Measurements from ENCODE around the gene FOXL1.

Gene FOXL1

DNA sequence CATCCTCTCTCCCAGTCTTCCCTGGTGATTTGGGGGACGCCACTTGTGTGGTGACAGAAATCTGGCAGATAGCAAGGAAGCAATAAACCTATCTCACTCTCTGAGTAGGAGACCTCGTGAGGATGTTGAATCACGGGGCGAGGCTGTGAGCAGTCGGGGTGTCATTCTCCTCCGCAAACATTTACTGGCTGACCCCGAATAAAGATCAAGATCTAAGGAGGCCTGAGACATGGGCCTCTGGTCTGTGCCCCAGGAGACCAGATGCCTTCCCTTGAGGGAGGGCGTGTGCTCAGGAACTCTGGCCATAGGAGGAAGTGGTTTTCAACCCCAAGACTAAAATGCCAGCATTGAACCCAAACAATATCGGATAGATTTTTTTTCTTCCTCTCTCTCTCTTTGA, 53.1 kb downstream of the FOXL1 start:
- no peak for TF ChIP-seq ZFX (IDR thresholded peaks at IDR 0.05; ENCODE audit: borderline replicate concordance)
- TF ChIP-seq, protein P1, sequence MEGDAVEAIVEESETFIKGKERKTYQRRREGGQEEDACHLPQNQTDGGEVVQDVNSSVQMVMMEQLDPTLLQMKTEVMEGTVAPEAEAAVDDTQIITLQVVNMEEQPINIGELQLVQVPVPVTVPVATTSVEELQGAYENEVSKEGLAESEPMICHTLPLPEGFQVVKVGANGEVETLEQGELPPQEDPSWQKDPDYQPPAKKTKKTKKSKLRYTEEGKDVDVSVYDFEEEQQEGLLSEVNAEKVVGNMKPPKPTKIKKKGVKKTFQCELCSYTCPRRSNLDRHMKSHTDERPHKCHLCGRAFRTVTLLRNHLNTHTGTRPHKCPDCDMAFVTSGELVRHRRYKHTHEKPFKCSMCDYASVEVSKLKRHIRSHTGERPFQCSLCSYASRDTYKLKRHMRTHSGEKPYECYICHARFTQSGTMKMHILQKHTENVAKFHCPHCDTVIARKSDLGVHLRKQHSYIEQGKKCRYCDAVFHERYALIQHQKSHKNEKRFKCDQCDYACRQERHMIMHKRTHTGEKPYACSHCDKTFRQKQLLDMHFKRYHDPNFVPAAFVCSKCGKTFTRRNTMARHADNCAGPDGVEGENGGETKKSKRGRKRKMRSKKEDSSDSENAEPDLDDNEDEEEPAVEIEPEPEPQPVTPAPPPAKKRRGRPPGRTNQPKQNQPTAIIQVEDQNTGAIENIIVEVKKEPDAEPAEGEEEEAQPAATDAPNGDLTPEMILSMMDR (IDR thresholded peaks at IDR 0.05), result no peak
- no peak overlapping the region for H3K27ac ChIP-seq
